Activated T-cell treated with anti-CD3 and anti-CD28 coated beads, Interleukin-2, amount 50 U/mL, for 1 hour (primary cell): ENCODE results near the gene CTAGE1.

ENCODE experiments used
- DNase-seq: peaks from one replicate; pipeline ENCODE4 v3.0.0-alpha.2; 2020

Gene CTAGE1

GRCh38 chr18:22387364-22387763 lies 30.4 kb downstream of the CTAGE1 start:
- no peak for DNase-seq

- no peak for DNase-seq
These were observed 32.0 kb downstream of the CTAGE1 start for GRCh38 chr18:22385718-22386117.

- no peak for DNase-seq
These were observed 38.9 kb downstream of the CTAGE1 start for GRCh38 chr18:22378672-22379282.

- no peak for DNase-seq
These were observed 39.9 kb downstream of the CTAGE1 start for GRCh38 chr18:22377769-22378168.

GRCh38 chr18:22370414-22370813 lies 47.3 kb downstream of the CTAGE1 start:
- no peak for DNase-seq

- no peak for DNase-seq
These were observed 49.7 kb downstream of the CTAGE1 start for GRCh38 chr18:22368021-22368420.

- DNase-seq, result no peak
These were observed 50.4 kb downstream of the CTAGE1 start for GRCh38 chr18:22367303-22367702.

- no peak for DNase-seq
These were observed 53.8 kb downstream of the CTAGE1 start for GRCh38 chr18:22363867-22364463.
